HepG2 (cell line): ENCODE measurements around the gene CYP4V2. TPM values are rescaled to one million over a fixed set of nuclear protein-coding genes. Genes with fewer than 3 reads are reported as not detected.

Experiments used
- ATAC-seq: fragments of 200-7000 bp; cut with Tn5 transposase; 3 replicates; pipeline ENCODE4 v1.9.1; 2020; ENCODE audit warnings: mild to moderate bottlenecking, moderate library complexity
- BruUV-seq: library from RNA; stranded (reverse); fragments of 400-500 nt; replicated peaks from 2 replicates; lab custom pipeline; 2021; lab: Mats Ljungman, UMichigan
- CTCF ChIA-PET: fragments of 300-600 bp; formaldehyde crosslinking; extraction: SDS; loops from one replicate; lab custom pipeline; 2021; ENCODE audit warnings: low total read pairs, inconsistent platforms, low intra/inter-chr PET ratio; lab: Yijun Ruan, JAX
- POLR2A ChIA-PET: fragments of 350-600 bp; sonication (Branson Sonifier 250); formaldehyde crosslinking; loops from one replicate; lab custom pipeline; 2020; ENCODE audit warnings: antibody characterized with exemption, inconsistent platforms; lab: Yijun Ruan, JAX
- DNase-seq: peaks from one replicate; pipeline ENCODE4 v3.0.0-alpha.2; 2015; ENCODE audit warnings: low spot score
- FAIRE-seq: peaks from 3 replicates; lab custom pipeline; 2011; peaks lifted over from hg19 to GRCh38; lab: Jason Lieb, UNC
- H2AFZ ChIP-seq: one replicate; pipeline ENCODE4 v1.6.1; 2011; ENCODE audit warnings: low read length, inconsistent platforms
- H3K27ac ChIP-seq: fragments of 300-600 bp; 3 replicates; pipeline ENCODE4 v1.8.0; 2011; ENCODE audit warnings: mixed run types, mild to moderate bottlenecking, mixed read lengths, low read length, inconsistent platforms; ENCODE audit not compliant: insufficient read depth; ENCODE audit errors: extremely low read length
- H3K27me3 ChIP-seq, 2 experiments: fragments of 200-600 bp in 1 of 2; 2 replicates in 1 of 2; 3 replicates in 1 of 2; pipeline versions ENCODE4 v1.6.0 to v1.8.0; 2011; ENCODE audit warnings: low read length in 2 of 2, mild to moderate bottlenecking in 2 of 2, moderate library complexity in 2 of 2, inconsistent platforms in 1 of 2; ENCODE audit not compliant: insufficient read depth in 2 of 2, control insufficient read depth in 1 of 2
- H3K36me3 ChIP-seq, 2 experiments: fragments of 200-600 bp in 1 of 2; replicated peaks in 1 of 2; 2 replicates in 1 of 2; 3 replicates in 1 of 2; pipeline versions ENCODE4 v1.5.1 to v1.8.0; 2011; ENCODE audit warnings: low read length in 2 of 2, inconsistent platforms in 1 of 2; ENCODE audit not compliant: insufficient read depth in 2 of 2, control insufficient read depth in 1 of 2
- H3K4me1 ChIP-seq: 2 replicates; pipeline ENCODE4 v1.5.1; 2012; ENCODE audit warnings: low read length, inconsistent platforms; ENCODE audit not compliant: insufficient read depth
- H3K4me2 ChIP-seq: 2 replicates; pipeline ENCODE4 v1.6.0; 2011; ENCODE audit warnings: low read depth, low read length, inconsistent platforms
- H3K4me3 ChIP-seq, 3 experiments: fragments of 200-600 bp in 1 of 3; sonication (generic), shearing (Covaris generic) in 1 of 3; replicated peaks in 1 of 3; 2 replicates each; pipeline ENCODE4 v1.5.1; 2011 to 2016; ENCODE audit warnings: low read length in 3 of 3, inconsistent platforms in 2 of 3, low read depth in 2 of 3, mild to moderate bottlenecking in 2 of 3, control low read depth in 1 of 3, mixed read lengths in 1 of 3; ENCODE audit not compliant: insufficient read depth in 1 of 3
- H3K79me2 ChIP-seq: one replicate; pipeline ENCODE4 v1.6.1; 2011; ENCODE audit warnings: low read length, inconsistent platforms; ENCODE audit not compliant: insufficient read depth
- H3K9ac ChIP-seq: 2 replicates; pipeline ENCODE4 v1.6.0; 2011; ENCODE audit warnings: mild to moderate bottlenecking, low read depth, low read length, inconsistent platforms; ENCODE audit not compliant: insufficient read depth
- H3K9me3 ChIP-seq: 2 replicates; pipeline ENCODE4 v1.5.1; 2012; ENCODE audit warnings: mild to moderate bottlenecking, low read length
- H4K20me1 ChIP-seq: 2 replicates; pipeline ENCODE4 v1.6.0; 2011; ENCODE audit warnings: inconsistent platforms, mild to moderate bottlenecking, low read length, moderate library complexity; ENCODE audit not compliant: insufficient read depth
- FOXP1 ChIP-seq, 2 experiments: fragments of 450-650 bp in 1 of 2; IDR thresholded peaks; 2 replicates each; pipeline ENCODE4 v1.6.1; 2017 to 2018; ENCODE audit warnings: antibody characterized with exemption in 1 of 2
- GZF1 ChIP-seq: sonication (generic); formaldehyde crosslinking; IDR thresholded peaks from 2 replicates; pipeline ENCODE4 v1.5.1; 2020; ENCODE audit warnings: mild to moderate bottlenecking, missing genetic modification reagents
- HDAC2 ChIP-seq: sonication (generic); formaldehyde crosslinking; IDR thresholded peaks from 2 replicates; pipeline ENCODE4 v1.4.0; 2020; ENCODE audit warnings: missing genetic modification reagents
- MAFF ChIP-seq: IDR thresholded peaks from 2 replicates; pipeline ENCODE4 v1.6.1; 2011; ENCODE audit warnings: low read depth, low read length, improper control_type of control experiment
- NFIC ChIP-seq: IDR thresholded peaks from 2 replicates; pipeline ENCODE4 v1.6.1; 2012; ENCODE audit warnings: mild to moderate bottlenecking, low read length, inconsistent platforms
- PAXIP1 ChIP-seq: sonication (generic); formaldehyde crosslinking; conservative IDR thresholded peaks from 2 replicates; pipeline ENCODE4 v1.4.0; 2020; ENCODE audit warnings: mild to moderate bottlenecking, missing genetic modification reagents, moderate library complexity
- RFX3 ChIP-seq: IDR thresholded peaks from 2 replicates; pipeline ENCODE4 v1.6.1; 2016; ENCODE audit warnings: missing biosample characterization, missing genetic modification reagents
- SAP130 ChIP-seq: IDR thresholded peaks from 2 replicates; pipeline ENCODE4 v1.6.1; 2016; ENCODE audit warnings: low read depth
- SOX6 ChIP-seq, 2 experiments: fragments of 450-650 bp in 1 of 2; sonication (generic) in 1 of 2; formaldehyde crosslinking in 1 of 2; IDR thresholded peaks; 2 replicates each; pipeline versions ENCODE4 v1.4.0 to v1.6.1; 2017 to 2020; ENCODE audit warnings: antibody characterized with exemption in 1 of 2, mild to moderate bottlenecking in 1 of 2, missing genetic modification reagents in 1 of 2
- TBX2 ChIP-seq: sonication (generic); formaldehyde crosslinking; IDR thresholded peaks from 2 replicates; pipeline ENCODE4 v1.5.0; 2020; ENCODE audit warnings: missing genetic modification reagents, mild to moderate bottlenecking, borderline replicate concordance
- ZBTB39 ChIP-seq: sonication (generic); formaldehyde crosslinking; IDR thresholded peaks from 2 replicates; pipeline ENCODE4 v1.5.0; 2020; ENCODE audit warnings: missing genetic modification reagents
- ZNF224 ChIP-seq: sonication (generic); formaldehyde crosslinking; IDR thresholded peaks from 2 replicates; pipeline ENCODE4 v1.5.0; 2020; ENCODE audit warnings: mild to moderate bottlenecking, missing genetic modification reagents
- ZNF652 ChIP-seq: IDR thresholded peaks from 2 replicates; pipeline ENCODE4 v1.6.1; 2016; ENCODE audit warnings: low read depth, borderline replicate concordance
- ZNF703 ChIP-seq: sonication (generic); formaldehyde crosslinking; IDR thresholded peaks from 2 replicates; pipeline ENCODE4 v1.5.1; 2020; ENCODE audit warnings: missing genetic modification reagents, mild to moderate bottlenecking, moderate library complexity, borderline replicate concordance
- ZSCAN12 ChIP-seq: sonication (generic); formaldehyde crosslinking; IDR thresholded peaks from 2 replicates; pipeline ENCODE4 v1.9.0; 2021; ENCODE audit warnings: mild to moderate bottlenecking, missing genetic modification reagents
- WGBS: methylation state at CpG from one replicate; pipeline ENCODE4 v1.1.6; 2017; ENCODE audit warnings: low lambda C conversion rate; 5-methylcytosine and 5-hydroxymethylcytosine counted together
- in situ Hi-C: cut with HindIII; loops from 2 replicates; pipeline ENCODE4 v1.10.0; 2017; ENCODE audit warnings: low pct_unique_long_range_greater_than_20kb; ENCODE audit not compliant: extremely low pct_ligation_motif_present
- intact Hi-C: fragments of 100-400 bp; cut with micrococcal nuclease; formaldehyde crosslinking; loops from one replicate; pipeline ENCODE4 v1.10.0; 2022; ENCODE audit not compliant: unreplicated experiment
- polyA plus RNA-seq, 8 experiments: library from polyadenylated mRNA; depleted of rRNA in 3 of 8; stranded (reverse) in 7 of 8; unstranded in 1 of 8; fragments of >200 nt; fragmentation: Illumina TruSeq in 4 of 8; extraction: Trizol in 4 of 8; gene quantifications; 2 replicates each; pipeline versions ENCODE4 v1.2.1 to v1.2.3, GENCODE V29; 2011 to 2016; ENCODE audit warnings: low read depth in 4 of 8, missing spikeins in 1 of 8, mixed read lengths in 1 of 8; ENCODE audit not compliant: insufficient read depth in 1 of 8
- total RNA-seq, 5 experiments: library from RNA; depleted of rRNA; stranded (reverse); fragments of >200 nt; fragmentation: Illumina TruSeq; extraction: Trizol; gene quantifications; 2 replicates each; pipeline ENCODE4 v1.2.3, GENCODE V29; 2016; ENCODE audit warnings: low read depth in 1 of 5

The CYP4V2 gene
- total and polyA plus RNA-seq, 2 of the 13 experiments (the other 11 are each of a cell fraction or from before 2014, with no cell fraction given) = 4.7 to 7.2 TPM

- CTCF ChIA-PET = no interaction called here
- BruUV-seq = no TSS peak
- H3K36me3 ChIP-seq = no peaks in the 10 kb centered on the region
- no peak within 1 kb of the TSS for H3K9ac ChIP-seq
- FAIRE-seq (peak; percentile 58), ATAC-seq (peak; percentile 82), DNase-seq (peak; percentile 64)
- peak within 1 kb of the TSS; percentile 56 for H3K4me2 ChIP-seq
- H3K27me3 ChIP-seq = peaks cover 0 to 1% of the 10 kb centered on the region in 2 experiments; a peak in 1 of 5 replicates
- peaks cover 25% of the 10 kb centered on the region for H3K4me1 ChIP-seq
- H3K27ac ChIP-seq = no peak within 1 kb of the TSS
- H3K79me2 ChIP-seq = no peaks in the 10 kb centered on the region
- 40% methylated on average over 5 of the region's 5 CpGs for WGBS
- in situ Hi-C loops = no loop called here
- peaks cover 8% of the 10 kb centered on the region; the same call in 1 of the 2 replicates for H3K9me3 ChIP-seq
- peak within 1 kb of the TSS in 2 of 3 experiments; percentile 2 to 3; a peak in 2 of 6 replicates for H3K4me3 ChIP-seq
- POLR2A ChIA-PET = interaction anchor here (1.0 kb wide), 1 partner anchor 33 kb away, joined by 4 read pairs; no protein-coding TSS in a partner anchor
- no peaks in the 10 kb centered on the region for H4K20me1 ChIP-seq
- no peak within 1 kb of the TSS for H2AFZ ChIP-seq
- intact Hi-C loops = no loop called here
- TF ChIP-seq FOXP1 (IDR thresholded peaks at IDR 0.05) (no peak), FOXP1 (CRISPR knock-in tag; IDR thresholded peaks at IDR 0.05) (peak; percentile 26; the same call in 1 of the 2 replicates), RFX3 (no peak), ZBTB39 (CRISPR knock-in tag) (no peak), PAXIP1 (CRISPR knock-in tag) (peak; percentile 76), NFIC (peak; percentile 87), ZNF652 (CRISPR knock-in tag) (peak; percentile 97), TBX2 (CRISPR knock-in tag) (0 out of 2 replicates have a peak, but pooled peaks have one; percentile 24), SAP130 (CRISPR knock-in tag) (peak; percentile 45; the same call in 1 of the 2 replicates), ZNF224 (CRISPR knock-in tag) (no peak), ZNF703 (CRISPR knock-in tag) (no peak), SOX6 (IDR thresholded peaks at IDR 0.05) (no peak), SOX6 (CRISPR knock-in tag; IDR thresholded peaks at IDR 0.05) (peak; percentile 59), ZSCAN12 (CRISPR knock-in tag) (no peak), MAFF (peak; percentile 91), HDAC2 (CRISPR knock-in tag) (peak; percentile 50; the same call in 1 of the 2 replicates), GZF1 (CRISPR knock-in tag) (no peak)
Measured at GRCh38 chr4:186227221-186227620, 35.9 kb downstream of the CYP4V2 start, which contains the start of gene KLKB1. Gene KLKB1 (plus strand): TSS chr4:186227507. CDS start chr4:186228196, 689 bp downstream.
